ENCODE results near the gene KAT2A. TPM values are rescaled to one million over a fixed set of nuclear protein-coding genes. Genes with fewer than 3 reads are reported as not detected.

The KAT2A gene
- total RNA-seq, 1 experiment from 2014 or later: 43.5 TPM

- Mint-ChIP-seq H3K27me3 (ENCODE audit: low read depth) (no peaks in the 10 kb centered on the region), H3K4me3 (no peak overlapping the region), H3K4me1 (peaks cover 29 to 32% of the 10 kb centered on the region in 2 experiments), H3K27ac (no peak overlapping the region), H3K9me3 (no peaks in the 10 kb centered on the region), H3K36me3 (ENCODE audit: insufficient read depth in 1 of 3, low read depth in 3 of 3) (peaks cover 13 to 52% (median 35%) of the 10 kb centered on the region in 3 experiments; a peak in 6 of 7 replicates)
- H2BK15ac ChIP-seq (ENCODE audit: low read depth, low read length): no peak overlapping the region
- H3K23ac ChIP-seq (ENCODE audit: insufficient read length, low read depth, low read length): no peak overlapping the region
- TF ChIP-seq, protein P1, sequence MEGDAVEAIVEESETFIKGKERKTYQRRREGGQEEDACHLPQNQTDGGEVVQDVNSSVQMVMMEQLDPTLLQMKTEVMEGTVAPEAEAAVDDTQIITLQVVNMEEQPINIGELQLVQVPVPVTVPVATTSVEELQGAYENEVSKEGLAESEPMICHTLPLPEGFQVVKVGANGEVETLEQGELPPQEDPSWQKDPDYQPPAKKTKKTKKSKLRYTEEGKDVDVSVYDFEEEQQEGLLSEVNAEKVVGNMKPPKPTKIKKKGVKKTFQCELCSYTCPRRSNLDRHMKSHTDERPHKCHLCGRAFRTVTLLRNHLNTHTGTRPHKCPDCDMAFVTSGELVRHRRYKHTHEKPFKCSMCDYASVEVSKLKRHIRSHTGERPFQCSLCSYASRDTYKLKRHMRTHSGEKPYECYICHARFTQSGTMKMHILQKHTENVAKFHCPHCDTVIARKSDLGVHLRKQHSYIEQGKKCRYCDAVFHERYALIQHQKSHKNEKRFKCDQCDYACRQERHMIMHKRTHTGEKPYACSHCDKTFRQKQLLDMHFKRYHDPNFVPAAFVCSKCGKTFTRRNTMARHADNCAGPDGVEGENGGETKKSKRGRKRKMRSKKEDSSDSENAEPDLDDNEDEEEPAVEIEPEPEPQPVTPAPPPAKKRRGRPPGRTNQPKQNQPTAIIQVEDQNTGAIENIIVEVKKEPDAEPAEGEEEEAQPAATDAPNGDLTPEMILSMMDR (conservative IDR thresholded peaks at IDR 0.05): no peak
- H3K9me3 ChIP-seq (ENCODE audit: control insufficient read depth, low read depth, low read length): no peaks in the 10 kb centered on the region
- no peak overlapping the region for H2AK5ac ChIP-seq (ENCODE audit: insufficient read length, low read length)
- no peak overlapping the region for H2BK12ac ChIP-seq (ENCODE audit: insufficient read length, low read depth, low read length)
- H3K56ac ChIP-seq (ENCODE audit: insufficient read length, low read depth, low read length): no peak overlapping the region
- H3T11ph ChIP-seq (ENCODE audit: low read length): no peak overlapping the region
- no peaks in the 10 kb centered on the region for H3K23me2 ChIP-seq (ENCODE audit: insufficient read length, low read depth, low read length, poor library complexity, severe bottlenecking)
- no CpG with 5 or more reads among the region's 4 CpGs for WGBS (ENCODE audit: extremely low coverage, insufficient read length, low lambda C conversion rate)
- H3K9ac ChIP-seq (ENCODE audit: extremely low read depth, insufficient read length, low read length): no peak overlapping the region
- H2AFZ ChIP-seq (ENCODE audit: low read length): no peak overlapping the region
- no peak overlapping the region for H3K4ac ChIP-seq (ENCODE audit: low read depth, low read length)
- H3K4me2 ChIP-seq (ENCODE audit: insufficient read depth, insufficient read length, low read length): no peak overlapping the region
- no peak for DNase-seq
- H4K5ac ChIP-seq (ENCODE audit: insufficient read length, low read depth, low read length): no peak overlapping the region
- no peak overlapping the region for H4K91ac ChIP-seq (ENCODE audit: insufficient read length, low read depth, low read length)
- H4K8ac ChIP-seq (replicated peaks; ENCODE audit: insufficient read length, low read depth, low read length): no peak overlapping the region
- no peaks in the 10 kb centered on the region for H4K20me1 ChIP-seq (ENCODE audit: control insufficient read depth, insufficient read depth, insufficient read length)
- H3K14ac ChIP-seq (ENCODE audit: insufficient read depth, low read length): no peak overlapping the region
- H3K27ac ChIP-seq (ENCODE audit: insufficient read length, low read depth, low read length): no peak overlapping the region
- peaks cover 2% of the 10 kb centered on the region; the same call in 1 of the 2 replicates for H3K79me2 ChIP-seq (ENCODE audit: insufficient read depth, low read length)
- no peak overlapping the region for H2BK5ac ChIP-seq (ENCODE audit: insufficient read length, low read length)
- no peaks in the 10 kb centered on the region for H3K27me3 ChIP-seq (ENCODE audit: insufficient read depth, low read length)
- H3K4me1 ChIP-seq (ENCODE audit: insufficient read depth, low read length): peaks cover 5% of the 10 kb centered on the region; the same call in 1 of the 2 replicates
- no peak overlapping the region for H3K18ac ChIP-seq (ENCODE audit: insufficient read length, low read depth, low read length)
- peaks cover 3% of the 10 kb centered on the region for H3K79me1 ChIP-seq (ENCODE audit: insufficient read depth, low read depth, low read length, poor library complexity, severe bottlenecking)
- no peak overlapping the region for H2BK120ac ChIP-seq (ENCODE audit: low read depth, low read length, poor library complexity, severe bottlenecking)
- no peak overlapping the region for H2BK20ac ChIP-seq (ENCODE audit: low read depth, low read length, poor library complexity, severe bottlenecking)
These were observed 10.8 kb upstream of the KAT2A start for GRCh38 chr17:42131981-42132432.
